GM11168 (cell line): ENCODE data around the gene SSH3.

ENCODE experiments used
- in situ Hi-C: fragments of 300-500 bp; cut with MboI; formaldehyde crosslinking; loops from one replicate; pipeline ENCODE4 v1.12.0; 2022; ENCODE audit warnings: low sequenced_read_pairs; ENCODE audit not compliant: unreplicated experiment

Gene SSH3

GRCh38 chr11:67267188-67268080, 35.9 kb upstream of the SSH3 start:
- in situ Hi-C loops = no loop called here

GRCh38 chr11:67268081-67268961, 35.0 kb upstream of the SSH3 start:
- in situ Hi-C loops = no loop called here

- in situ Hi-C loops = no loop called here
Observed at GRCh38 chr11:67268962-67269268, 34.4 kb upstream of the SSH3 start.

GRCh38 chr11:67269401-67270255, 33.7 kb upstream of the SSH3 start:
- in situ Hi-C loops = no loop called here

GRCh38 chr11:67270256-67271204, 32.8 kb upstream of the SSH3 start:
- in situ Hi-C loops = no loop called here

- in situ Hi-C loops = no loop called here
Observed at GRCh38 chr11:67271205-67271540, 32.2 kb upstream of the SSH3 start.

- in situ Hi-C loops = no loop called here
Observed at GRCh38 chr11:67271541-67272284, 31.6 kb upstream of the SSH3 start.

- in situ Hi-C loops = no loop called here
Observed at GRCh38 chr11:67272327-67273259, 30.7 kb upstream of the SSH3 start.

- in situ Hi-C loops = no loop called here
Observed at GRCh38 chr11:67273260-67273990, 29.9 kb upstream of the SSH3 start.

- in situ Hi-C loops = loop anchor here (5.0 kb wide), 1 partner anchor 42 kb away; no protein-coding TSS in a partner anchor
Observed at GRCh38 chr11:67274768-67275605, 28.3 kb upstream of the SSH3 start.

- in situ Hi-C loops = loop anchor here (5.0 kb wide), 1 partner anchor 41 kb away; no protein-coding TSS in a partner anchor
Observed at GRCh38 chr11:67275606-67276409, 27.5 kb upstream of the SSH3 start.

GRCh38 chr11:67276781-67277230, 26.5 kb upstream of the SSH3 start:
- in situ Hi-C loops = loop anchor here (5.0 kb wide), 1 partner anchor 40 kb away; no protein-coding TSS in a partner anchor

GRCh38 chr11:67277231-67277961, 25.9 kb upstream of the SSH3 start:
- in situ Hi-C loops = loop anchor here (5.0 kb wide), 1 partner anchor 40 kb away; no protein-coding TSS in a partner anchor
